Endothelial cell of umbilical vein (primary cell): ENCODE results near the gene C2CD4D. TPM values are rescaled to one million over a fixed set of nuclear protein-coding genes. Genes with fewer than 3 reads are reported as not detected.

Experiments
- BruUV-seq: library from RNA; stranded (reverse); fragments of 400-500 nt; replicated peaks from 2 replicates; lab custom pipeline; 2021; lab: Mats Ljungman, UMichigan
- CTCF ChIA-PET: fragments of 300-600, 350-600 bp; sonication (Branson Sonifier 250); formaldehyde crosslinking; loops from one replicate; lab custom pipeline; 2021; ENCODE audit warnings: antibody characterized with exemption, inconsistent platforms; lab: Charles Lee
- POLR2A ChIA-PET: fragments of 300-600, 350-600 bp; sonication (Branson Sonifier 250); formaldehyde crosslinking; loops from one replicate; lab custom pipeline; 2021; ENCODE audit warnings: antibody characterized with exemption, inconsistent platforms; lab: Charles Lee
- DNase-seq: peaks from one replicate; pipeline ENCODE4 v3.0.0-alpha.2; 2011; ENCODE audit warnings: low read depth, low spot score
- FAIRE-seq: peaks from 2 replicates; lab custom pipeline; 2011; peaks lifted over from hg19 to GRCh38; lab: Jason Lieb, UNC
- H2AFZ ChIP-seq: 2 replicates; pipeline ENCODE4 v1.6.0; 2012; ENCODE audit warnings: low read depth, low read length, control low read depth, inconsistent platforms
- H3K27ac ChIP-seq: 2 replicates; pipeline ENCODE4 v1.5.1; 2011; ENCODE audit warnings: low read depth, mild to moderate bottlenecking, control low read depth, low read length, moderate library complexity; ENCODE audit not compliant: insufficient read depth
- H3K27me3 ChIP-seq, 2 experiments: 2 replicates each; pipeline versions ENCODE4 v1.6.0 to v1.6.1; 2011; ENCODE audit warnings: low read length in 2 of 2, mixed read lengths in 1 of 2; ENCODE audit not compliant: control insufficient read depth in 2 of 2, insufficient read depth in 2 of 2
- H3K36me3 ChIP-seq, 2 experiments: 2 replicates in 1 of 2; 3 replicates in 1 of 2; pipeline ENCODE4 v1.5.1; 2011; ENCODE audit warnings: low read length in 2 of 2, mild to moderate bottlenecking in 1 of 2, moderate library complexity in 1 of 2; ENCODE audit not compliant: control insufficient read depth in 2 of 2, insufficient read depth in 2 of 2; ENCODE audit errors: extremely low read depth in 1 of 2
- H3K4me1 ChIP-seq: 3 replicates; pipeline ENCODE4 v1.5.1; 2011; ENCODE audit warnings: mild to moderate bottlenecking, low read length; ENCODE audit not compliant: control insufficient read depth, insufficient read depth; ENCODE audit errors: extremely low read depth
- H3K4me2 ChIP-seq: 2 replicates; pipeline ENCODE4 v1.6.1; 2011; ENCODE audit warnings: low read length, control low read depth, mixed read lengths; ENCODE audit not compliant: insufficient read depth
- H3K4me3 ChIP-seq, 3 experiments: fragments of 200-600 bp in 1 of 3; sonication (generic), shearing (Covaris generic) in 1 of 3; replicated peaks in 1 of 3; 2 replicates each; pipeline ENCODE4 v1.5.1; 2011 to 2016; ENCODE audit warnings: control low read depth in 3 of 3, low read length in 3 of 3, mild to moderate bottlenecking in 2 of 3, inconsistent platforms in 1 of 3, low read depth in 1 of 3, moderate library complexity in 1 of 3; ENCODE audit not compliant: insufficient read depth in 1 of 3
- H3K79me2 ChIP-seq: 2 replicates; pipeline ENCODE4 v1.6.0; 2012; ENCODE audit warnings: low read length, inconsistent platforms; ENCODE audit not compliant: control insufficient read depth, insufficient read depth
- H3K9ac ChIP-seq: replicated peaks from 2 replicates; pipeline ENCODE3; 2011; ENCODE audit warnings: low read length, control low read depth; ENCODE audit not compliant: insufficient read depth; ENCODE audit errors: extremely low read depth
- H3K9me1 ChIP-seq: replicated peaks from 3 replicates; pipeline ENCODE4 v1.6.0; 2011; ENCODE audit warnings: mild to moderate bottlenecking, low read length; ENCODE audit not compliant: control insufficient read depth, insufficient read depth; ENCODE audit errors: extremely low read depth
- H3K9me3 ChIP-seq: replicated peaks from 2 replicates; pipeline ENCODE4 v1.5.1; 2012; ENCODE audit warnings: low read length, inconsistent platforms; ENCODE audit not compliant: control insufficient read depth, insufficient read depth
- H4K20me1 ChIP-seq: replicated peaks from 2 replicates; pipeline ENCODE3; 2011; ENCODE audit warnings: mild to moderate bottlenecking, low read length; ENCODE audit not compliant: control insufficient read depth, insufficient read depth; ENCODE audit errors: extremely low read depth
- EZH2 ChIP-seq: IDR thresholded peaks from 2 replicates; pipeline ENCODE4 v1.6.1; 2012; ENCODE audit warnings: borderline replicate concordance, low read depth, mild to moderate bottlenecking, moderate library complexity, low read length, inconsistent platforms; ENCODE audit not compliant: severe bottlenecking
- GATA2 ChIP-seq: IDR thresholded peaks from 2 replicates; pipeline ENCODE4 v1.7.0; 2011; ENCODE audit warnings: low read depth, mild to moderate bottlenecking, moderate library complexity, mixed read lengths, low read length; ENCODE audit not compliant: insufficient read length, insufficient read depth
- JUN ChIP-seq: IDR thresholded peaks from 2 replicates; pipeline ENCODE4 v1.6.1; 2011; ENCODE audit warnings: borderline replicate concordance, low read depth; ENCODE audit not compliant: insufficient read length, insufficient read depth
- MAX ChIP-seq: IDR thresholded peaks from 2 replicates; pipeline ENCODE4 v1.6.1; 2011; ENCODE audit not compliant: insufficient read depth, insufficient read length
- POLR2A ChIP-seq: IDR thresholded peaks from 2 replicates; pipeline ENCODE4 v1.6.1; 2012; ENCODE audit warnings: low read depth, mild to moderate bottlenecking, control low read depth, low read length
- dilution Hi-C: fragments of 300-500 bp; cut with MboI; formaldehyde crosslinking; loops from one replicate; pipeline ENCODE4 v1.15.0; 2019; ENCODE audit warnings: low sequenced_read_pairs; ENCODE audit not compliant: extremely low pct_ligation_motif_present
- intact Hi-C: fragments of 100-400 bp; cut with micrococcal nuclease; formaldehyde crosslinking; loops from one replicate; pipeline ENCODE4 v1.10.0; 2022
- polyA plus RNA-seq, 4 experiments: library from polyadenylated mRNA; depleted of rRNA in 3 of 4; stranded (reverse) in 3 of 4; unstranded in 1 of 4; fragments of >200 nt; gene quantifications; 2 replicates each; pipeline versions ENCODE4 v1.2.1 to v1.2.3, GENCODE V29; 2011 to 2012; ENCODE audit warnings: missing spikeins in 1 of 4
- total RNA-seq: library from RNA; stranded (reverse); gene quantifications from 2 replicates; pipeline ENCODE4 v1.2.3, GENCODE V29; 2021

C2CD4D gene
- total and polyA plus RNA-seq, 2 donors (not counting 3 experiments of a cell fraction or from before 2014, with no cell fraction given) = not detected

DNA sequence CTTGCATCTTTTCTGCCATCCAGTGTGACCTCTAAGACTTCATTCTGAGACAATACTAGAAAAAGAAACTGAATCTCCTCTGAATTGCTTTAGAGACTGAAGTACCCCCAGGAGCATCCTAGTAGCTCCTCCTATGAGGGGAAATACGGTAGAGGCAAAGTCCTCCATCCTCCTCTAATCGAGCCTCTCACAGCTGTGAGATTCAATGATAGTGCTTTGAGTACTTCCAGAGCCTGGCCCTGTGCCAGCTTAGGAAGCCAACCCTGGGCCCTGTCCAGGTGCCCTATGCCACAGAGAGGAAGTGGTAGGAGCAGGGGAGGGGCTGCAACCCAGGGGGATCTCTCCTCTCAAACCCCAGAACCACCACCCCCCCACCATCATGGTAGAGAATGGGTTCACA, 18.7 kb downstream of the C2CD4D start:
- Histone ChIP-seq H4K20me1 (no peaks in the 10 kb centered on the region), H3K27me3 (peaks cover 0 to 7% of the 10 kb centered on the region in 2 experiments), H3K4me2 (no peak overlapping the region), H3K9me3 (no peaks in the 10 kb centered on the region), H3K9ac (no peak overlapping the region), H3K36me3 (no peaks in the 10 kb centered on the region), H3K4me3 (no peak overlapping the region), H3K4me1 (no peaks in the 10 kb centered on the region), H3K9me1 (no peaks in the 10 kb centered on the region), H2AFZ (no peak overlapping the region), H3K79me2 (no peaks in the 10 kb centered on the region), H3K27ac (no peak overlapping the region)
- dilution Hi-C loops (no loop called here), intact Hi-C loops (no loop called here)
- BruUV-seq = no TSS peak
- ChIA-PET CTCF (interaction anchor here (0.6 to 1.6 kb wide), 5 partner anchors 13 to 79 kb away, joined by 3 to 8 read pairs (median 3); no protein-coding TSS in a partner anchor), POLR2A (interaction anchor here (0.6 kb wide), 1 partner anchor 8 kb away, joined by 5 read pairs; no protein-coding TSS in a partner anchor)
- DNase-seq (no peak), FAIRE-seq (no peak)
- no peak for TF ChIP-seq MAX

DNA sequence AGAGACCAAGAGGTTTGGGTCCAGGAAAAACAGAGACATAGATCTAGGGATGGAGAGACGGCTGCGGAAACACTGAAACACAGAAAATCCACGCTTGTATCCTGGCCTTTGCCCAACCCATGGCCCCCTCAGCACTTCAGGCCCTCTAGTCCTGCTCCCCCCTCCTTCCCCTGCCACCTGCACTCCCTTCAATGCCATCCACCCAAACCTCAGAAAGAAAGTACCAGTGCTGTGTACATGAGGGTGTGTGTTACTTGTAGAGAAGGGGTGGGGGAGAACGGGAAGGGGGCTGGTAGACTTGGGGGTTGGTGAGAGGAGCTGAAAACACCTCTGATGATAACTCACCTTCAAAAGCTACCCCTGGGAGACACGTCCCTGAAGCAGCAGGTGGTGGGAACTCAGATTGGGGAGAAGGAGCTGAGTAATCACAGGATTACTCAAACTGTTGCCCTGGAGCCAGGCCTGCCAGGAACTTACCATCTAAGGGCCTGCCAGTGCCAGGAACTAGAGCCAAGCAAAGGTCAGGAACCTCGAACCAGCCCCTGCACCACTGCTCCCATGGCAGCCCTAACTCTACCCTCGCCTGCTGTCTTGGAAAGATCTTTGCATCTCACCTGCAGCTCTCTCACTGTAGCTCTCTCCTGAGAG, 19.5 kb downstream of the C2CD4D start:
- Histone ChIP-seq H3K27me3 (peaks cover 0 to 7% of the 10 kb centered on the region in 2 experiments), H2AFZ (no peak overlapping the region), H3K4me1 (no peaks in the 10 kb centered on the region), H3K27ac (no peak overlapping the region), H3K4me2 (no peak overlapping the region), H3K36me3 (no peaks in the 10 kb centered on the region), H3K79me2 (no peaks in the 10 kb centered on the region), H4K20me1 (no peaks in the 10 kb centered on the region), H3K9me3 (no peaks in the 10 kb centered on the region), H3K4me3 (no peak overlapping the region), H3K9ac (no peak overlapping the region), H3K9me1 (no peaks in the 10 kb centered on the region)
- no TSS peak for BruUV-seq
- CTCF ChIA-PET = interaction anchor here (1.0 to 1.6 kb wide), 4 partner anchors 12 to 73 kb away, joined by 3 to 8 read pairs (median 4); no protein-coding TSS in a partner anchor
- no peak for FAIRE-seq
- TF ChIP-seq GATA2 (no peak), JUN (no peak), POLR2A (no peak), EZH2 (no peak), MAX (no peak)
- intact Hi-C loops (no loop called here), dilution Hi-C loops (no loop called here)
- POLR2A ChIA-PET = no interaction called here
- DNase-seq = no peak
